ENCODE results near the gene HNRNPD.

DNA sequence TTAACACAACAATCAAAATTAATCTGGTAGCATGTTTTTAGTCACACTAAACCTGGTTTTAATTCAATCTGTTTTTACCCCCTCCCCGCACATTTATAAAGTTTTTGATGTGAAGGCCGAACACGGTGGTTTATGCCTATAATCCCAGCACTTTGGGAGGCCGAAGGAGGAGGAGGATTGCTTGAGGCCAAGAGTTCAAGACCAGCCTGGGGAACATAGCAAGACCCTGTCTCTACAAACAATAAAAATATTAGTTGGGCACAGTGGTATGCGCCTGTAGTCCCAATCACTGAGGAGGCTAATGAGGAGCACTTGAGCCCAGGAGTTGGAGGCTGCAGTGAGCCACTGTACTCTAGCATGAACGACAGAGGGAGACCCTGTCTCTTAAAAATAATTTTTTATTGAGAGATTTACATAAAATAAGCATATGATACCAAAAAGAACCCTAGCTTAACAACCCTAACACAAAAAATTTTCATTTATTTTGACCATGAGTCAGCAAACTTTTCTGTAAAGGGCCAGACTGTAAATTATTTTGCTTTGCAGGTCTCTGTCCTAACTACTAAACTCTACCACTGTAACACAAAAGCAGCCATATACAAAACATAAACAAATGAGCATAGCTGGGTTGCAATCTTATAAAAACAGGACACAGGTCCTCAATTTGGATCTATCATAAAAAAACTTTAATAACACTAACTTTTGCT is 21.5 kb downstream of the HNRNPD start:
- TF ChIP-seq, protein P1, sequence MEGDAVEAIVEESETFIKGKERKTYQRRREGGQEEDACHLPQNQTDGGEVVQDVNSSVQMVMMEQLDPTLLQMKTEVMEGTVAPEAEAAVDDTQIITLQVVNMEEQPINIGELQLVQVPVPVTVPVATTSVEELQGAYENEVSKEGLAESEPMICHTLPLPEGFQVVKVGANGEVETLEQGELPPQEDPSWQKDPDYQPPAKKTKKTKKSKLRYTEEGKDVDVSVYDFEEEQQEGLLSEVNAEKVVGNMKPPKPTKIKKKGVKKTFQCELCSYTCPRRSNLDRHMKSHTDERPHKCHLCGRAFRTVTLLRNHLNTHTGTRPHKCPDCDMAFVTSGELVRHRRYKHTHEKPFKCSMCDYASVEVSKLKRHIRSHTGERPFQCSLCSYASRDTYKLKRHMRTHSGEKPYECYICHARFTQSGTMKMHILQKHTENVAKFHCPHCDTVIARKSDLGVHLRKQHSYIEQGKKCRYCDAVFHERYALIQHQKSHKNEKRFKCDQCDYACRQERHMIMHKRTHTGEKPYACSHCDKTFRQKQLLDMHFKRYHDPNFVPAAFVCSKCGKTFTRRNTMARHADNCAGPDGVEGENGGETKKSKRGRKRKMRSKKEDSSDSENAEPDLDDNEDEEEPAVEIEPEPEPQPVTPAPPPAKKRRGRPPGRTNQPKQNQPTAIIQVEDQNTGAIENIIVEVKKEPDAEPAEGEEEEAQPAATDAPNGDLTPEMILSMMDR (IDR thresholded peaks at IDR 0.05): no peak
- no peak for TF ChIP-seq POLR2A (IDR thresholded peaks at IDR 0.05)
